Upper lobe of left lung (tissue), 6 donors: ENCODE results near the gene MOGAT2. TPM values are rescaled to one million over a fixed set of nuclear protein-coding genes. Genes with fewer than 3 reads are reported as not detected.
"Not testable (repeated sequence)": the region's sequence is repeated elsewhere in the genome, so short reads cannot be mapped to it uniquely, and the experiment has no call there.

Source experiments
- ATAC-seq, 2 donors: fragments of 200-7000 bp; cut with Tn5 transposase; one replicate each; pipeline ENCODE4 v1.9.1; 2022; ENCODE audit warnings: mild to moderate bottlenecking in 2 of 2, moderate library complexity in 2 of 2; ENCODE audit not compliant: low FRiP score in 2 of 2
- DNase-seq, 2 donors: peaks; one replicate each; pipeline ENCODE4 v3.0.0-alpha.2; 2019 to 2020
- H3K27ac ChIP-seq, 4 donors: fragments of 200-600 bp; sonication (generic); one replicate each; pipeline ENCODE4 v1.5.1; 2016 to 2019
- H3K27me3 ChIP-seq, 4 donors: fragments of 200-600 bp; sonication (generic); one replicate each; pipeline ENCODE4 v1.5.1; 2017 to 2019
- H3K36me3 ChIP-seq, 4 donors: fragments of 200-600 bp; sonication (generic); one replicate each; pipeline ENCODE4 v1.5.1; 2016 to 2019
- H3K4me1 ChIP-seq, 4 donors: fragments of 200-600 bp; sonication (generic); one replicate each; pipeline ENCODE4 v1.5.1; 2018 to 2019
- H3K4me3 ChIP-seq, 4 donors: fragments of 200-600 bp; sonication (generic); one replicate each; pipeline ENCODE4 v1.5.1; 2017 to 2019; ENCODE audit warnings: mild to moderate bottlenecking in 2 of 4, moderate library complexity in 1 of 4
- H3K9me3 ChIP-seq, 4 donors: fragments of 200-600 bp; sonication (generic); one replicate each; pipeline ENCODE4 v1.5.1; 2018 to 2019
- CTCF ChIP-seq, 6 experiments: fragments of 450-650 bp in 4 of 6; fragments of 200-600 bp in 2 of 6; sonication (generic) in 2 of 6; IDR thresholded peaks; one replicate each; pipeline ENCODE4 v1.5.1; 2016 to 2019; ENCODE audit warnings: antibody characterized with exemption in 6 of 6
- EP300 ChIP-seq, 4 donors: sonication (generic); formaldehyde crosslinking; IDR thresholded peaks; one replicate each; pipeline ENCODE4 v1.5.1; 2017; ENCODE audit warnings: antibody characterized with exemption in 4 of 4, control low read depth in 2 of 4
- POLR2A ChIP-seq, 4 donors: fragments of 450-650 bp; IDR thresholded peaks; one replicate each; pipeline ENCODE4 v1.5.1; 2016 to 2017; ENCODE audit warnings: antibody characterized with exemption in 4 of 4, mild to moderate bottlenecking in 2 of 4
- POLR2AphosphoS5 ChIP-seq, 2 donors: sonication (generic); formaldehyde crosslinking; IDR thresholded peaks; one replicate each; pipeline ENCODE4 v1.5.1; 2017; ENCODE audit warnings: antibody characterized with exemption in 2 of 2
- WGBS, 2 donors: methylation state at CpG; one replicate each; pipeline ENCODE4 v1.1.5; 2017 to 2018; 5-methylcytosine and 5-hydroxymethylcytosine counted together
- total RNA-seq, 6 donors: library from RNA; depleted of rRNA in 4 of 6; stranded (reverse); fragments of >200 nt in 4 of 6; gene quantifications; one replicate each; pipeline versions ENCODE4 v1.1.0 to v1.2.1, GENCODE V29; 2016 to 2021
- donor health status: DM: no; HTN: no; CAD: no; lungs with moderate emphysema.
- donor health status: DM: no; HTN: yes; CAD: no; lungs with severe emphysema.

The MOGAT2 gene
- total RNA-seq, 6 donors from 2014 or later, result 0.11 to 0.13 TPM; not detected in 4

DNA sequence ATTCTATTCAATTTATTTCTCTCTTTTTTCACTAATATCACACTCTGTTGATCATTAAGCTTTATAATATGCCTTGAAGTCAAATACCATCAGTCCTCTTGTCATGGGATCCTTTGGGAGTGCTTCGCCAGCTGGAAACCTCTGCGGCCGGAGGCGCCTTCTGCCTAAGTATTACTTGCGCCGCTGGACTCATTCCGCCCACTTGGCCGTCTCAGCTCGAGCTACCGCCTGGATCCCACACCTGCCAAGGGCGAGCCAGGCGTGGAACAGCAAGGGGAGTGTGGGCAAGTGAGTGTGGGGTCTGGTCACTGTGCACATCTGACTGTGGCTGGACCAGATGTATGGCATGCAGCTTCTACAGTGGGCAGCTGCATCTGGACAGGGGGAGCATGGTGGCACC, 39.7 kb upstream of the MOGAT2 start:
- H3K36me3 ChIP-seq, result no peaks in the 10 kb centered on the region
- ATAC-seq (peak in 1 of 2 donors; percentile 51), DNase-seq (peak in 1 of 2 donors; percentile 49)
- no peak overlapping the region for H3K27ac ChIP-seq
- TF ChIP-seq EP300 (IDR thresholded peaks at IDR 0.05), result no peak
- TF ChIP-seq CTCF (IDR thresholded peaks at IDR 0.05), result no peak
- no peak for TF ChIP-seq POLR2AphosphoS5 (IDR thresholded peaks at IDR 0.05)
- no peak for TF ChIP-seq POLR2A (IDR thresholded peaks at IDR 0.05)
- peaks cover 0 to 4% (median 0%) of the 10 kb centered on the region in 4 donors for H3K9me3 ChIP-seq
- no peaks in the 10 kb centered on the region for H3K4me1 ChIP-seq
- 84 to 88% methylated on average over 12 of the region's 12 CpGs for WGBS, 2 donors
- no peak overlapping the region for H3K4me3 ChIP-seq
- H3K27me3 ChIP-seq, result no peaks in the 10 kb centered on the region

GRCh38 chr11:75678620-75679259, 38.9 kb upstream of the MOGAT2 start:
- H3K9me3 ChIP-seq, result peaks cover 0 to 4% (median 0%) of the 10 kb centered on the region in 4 donors
- no peak overlapping the region for H3K27ac ChIP-seq
- H3K4me1 ChIP-seq, result no peaks in the 10 kb centered on the region
- no peaks in the 10 kb centered on the region for H3K27me3 ChIP-seq
- no peak for TF ChIP-seq CTCF (IDR thresholded peaks at IDR 0.05)
- TF ChIP-seq POLR2A (IDR thresholded peaks at IDR 0.05), result no peak
- no peak for TF ChIP-seq EP300 (IDR thresholded peaks at IDR 0.05)
- TF ChIP-seq POLR2AphosphoS5 (IDR thresholded peaks at IDR 0.05), result no peak
- H3K4me3 ChIP-seq, result no peak overlapping the region
- ATAC-seq (peak in 1 of 2 donors; percentile 57), DNase-seq (peak in 1 of 2 donors; percentile 63)
- H3K36me3 ChIP-seq, result no peaks in the 10 kb centered on the region
- 76 to 90% methylated on average over 9 to 17 of the region's 17 CpGs for WGBS, 2 donors

- Histone ChIP-seq H3K27ac (no peak overlapping the region), H3K27me3 (no peaks in the 10 kb centered on the region), H3K4me3 (no peak overlapping the region), H3K9me3 (no peaks in the 10 kb centered on the region), H3K4me1 (no peaks in the 10 kb centered on the region), H3K36me3 (no peaks in the 10 kb centered on the region)
- ATAC-seq (no peak), DNase-seq (peak in 1 of 2 donors; percentile 71)
- TF ChIP-seq POLR2A (IDR thresholded peaks at IDR 0.05) (no peak), EP300 (IDR thresholded peaks at IDR 0.05) (no peak), CTCF (IDR thresholded peaks at IDR 0.05) (no peak), POLR2AphosphoS5 (IDR thresholded peaks at IDR 0.05) (no peak)
- 76 to 91% methylated on average over 8 to 11 of the region's 11 CpGs for WGBS, 2 donors
Observed at GRCh38 chr11:75679566-75679965, 38.1 kb upstream of the MOGAT2 start.

GRCh38 chr11:75683856-75684255, 33.8 kb upstream of the MOGAT2 start:
- not testable (repeated sequence) for H3K4me3 ChIP-seq, ATAC-seq, H3K27me3 ChIP-seq, H3K27ac ChIP-seq, H3K36me3 ChIP-seq, H3K4me1 ChIP-seq, DNase-seq, H3K9me3 ChIP-seq
- WGBS, 2 donors, result 76 to 82% methylated on average over 1 of the region's 1 CpG

DNA sequence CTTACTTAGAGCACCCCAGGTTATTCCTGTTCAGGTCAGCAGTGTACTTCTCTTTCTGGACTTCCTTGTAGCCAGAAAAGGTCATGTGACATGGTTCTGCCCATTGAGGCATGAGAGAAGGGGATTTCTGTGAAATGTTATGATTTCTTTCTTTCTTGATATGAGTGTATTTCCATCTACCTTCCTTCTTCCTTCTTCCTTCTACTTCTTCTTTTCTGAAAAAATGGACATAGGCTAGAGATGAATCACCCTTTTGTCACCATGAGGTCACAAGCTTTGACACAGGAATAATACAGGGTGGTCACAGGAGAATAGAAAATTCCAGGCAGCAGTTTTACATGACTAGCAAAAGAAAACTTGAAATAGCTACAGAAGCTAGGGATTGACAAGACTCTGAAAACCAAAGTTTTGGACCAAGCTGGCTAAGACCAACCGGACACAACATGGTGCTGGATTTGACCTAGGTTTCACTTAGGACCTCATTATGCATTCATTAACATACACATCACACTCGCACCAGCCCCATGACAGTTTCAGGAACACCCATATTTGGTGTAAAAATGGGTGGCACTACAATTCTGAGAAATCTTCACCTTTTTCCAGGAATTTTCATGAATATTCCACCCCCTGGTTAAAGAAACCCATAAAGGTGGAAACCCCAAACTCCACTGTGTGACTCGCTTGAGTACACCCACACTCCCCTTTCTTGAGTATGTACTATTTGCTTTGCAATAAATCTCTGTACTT, 27.6 kb upstream of the MOGAT2 start:
- ATAC-seq (peak in 1 of 2 donors; percentile 40), DNase-seq (no peak)
- Histone ChIP-seq H3K9me3 (peaks cover 0 to 5% (median 2%) of the 10 kb centered on the region in 4 donors), H3K27me3 (no peaks in the 10 kb centered on the region), H3K4me1 (no peaks in the 10 kb centered on the region), H3K27ac (no peak overlapping the region), H3K36me3 (no peaks in the 10 kb centered on the region), H3K4me3 (no peak overlapping the region)
- WGBS, 2 donors, result 79 to 86% methylated on average over 3 of the region's 3 CpGs
- no peak for TF ChIP-seq EP300 (IDR thresholded peaks at IDR 0.05)
- TF ChIP-seq POLR2A (IDR thresholded peaks at IDR 0.05), result no peak
- TF ChIP-seq CTCF (IDR thresholded peaks at IDR 0.05), result no peak
